Vagina (tissue), 2 donors: ENCODE measurements around the gene CAV1.
"Not testable (repeated sequence)": the region's sequence is repeated elsewhere in the genome, so short reads cannot be mapped to it uniquely, and the experiment has no call there.

Experiments used
- CTCF ChIP-seq, 3 experiments: fragments of 450-650 bp in 2 of 3; fragments of 200-600 bp in 1 of 3; sonication (generic) in 1 of 3; IDR thresholded peaks; one replicate each; pipeline ENCODE4 v1.5.1; 2017 to 2019; ENCODE audit warnings: antibody characterized with exemption in 3 of 3, mild to moderate bottlenecking in 2 of 3, moderate library complexity in 2 of 3
- POLR2A ChIP-seq, 2 donors: fragments of 450-650 bp; IDR thresholded peaks; one replicate each; pipeline ENCODE4 v1.6.1; 2017; ENCODE audit warnings: antibody characterized with exemption in 2 of 2, mild to moderate bottlenecking in 2 of 2, moderate library complexity in 2 of 2
- POLR2AphosphoS5 ChIP-seq, 2 donors: sonication (generic); formaldehyde crosslinking; IDR thresholded peaks; one replicate each; pipeline ENCODE4 v1.9.0; 2017; ENCODE audit warnings: antibody characterized with exemption in 2 of 2, mild to moderate bottlenecking in 2 of 2, low read depth in 1 of 2; ENCODE audit not compliant: insufficient read depth in 1 of 2

DNA sequence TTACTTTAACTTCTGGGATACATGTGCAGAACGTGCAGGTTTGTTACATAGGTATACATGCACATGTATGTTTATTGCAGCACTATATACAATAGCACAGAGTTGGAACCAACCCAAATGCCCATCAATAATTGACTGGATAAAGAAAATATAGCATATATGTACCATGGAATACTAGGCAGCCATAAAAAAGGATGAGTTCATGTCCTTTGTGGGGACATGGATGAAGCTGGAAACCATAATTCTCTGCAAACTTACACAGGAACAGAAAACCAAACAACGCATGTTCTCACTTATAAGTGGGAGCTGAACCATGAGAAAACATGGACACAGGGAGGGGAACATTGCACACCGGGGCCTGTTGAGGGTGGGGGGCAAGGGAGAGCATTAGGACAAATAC lies 62.4 kb downstream of the CAV1 start:
- TF ChIP-seq CTCF (IDR thresholded peaks at IDR 0.05); POLR2AphosphoS5 (IDR thresholded peaks at IDR 0.05; ENCODE audit: insufficient read depth in 1 of 2, low read depth in 1 of 2); POLR2A (IDR thresholded peaks at IDR 0.05): not testable (repeated sequence)
